Measurements from ENCODE around the gene SEC14L5.

Gene SEC14L5

DNA sequence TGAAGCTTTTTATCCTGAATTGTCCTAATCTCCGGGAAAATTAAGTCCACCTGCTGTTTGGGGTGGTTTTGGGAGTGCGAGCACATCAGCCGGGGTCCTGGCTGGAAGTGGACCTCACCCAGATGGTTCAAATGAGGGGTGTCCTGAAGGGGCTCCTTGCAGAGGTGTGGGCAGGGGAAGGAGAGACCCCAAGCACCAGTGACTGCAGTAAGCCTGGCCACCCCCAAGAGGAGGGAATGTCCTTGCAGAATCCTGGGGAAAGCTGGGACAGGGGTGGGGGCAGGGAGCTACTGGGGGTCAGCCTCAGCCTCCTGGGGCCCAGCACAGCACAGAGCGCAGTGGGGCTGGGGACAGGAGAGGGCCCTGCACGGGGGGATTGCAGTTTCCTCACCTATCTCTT lies 46.2 kb downstream of the SEC14L5 start:
- DNase-seq: no peak
- in situ Hi-C loops (cut with MboI; ENCODE audit: low pct_unique_long_range_greater_than_20kb, low sequenced_read_pairs): no loop called here

DNA sequence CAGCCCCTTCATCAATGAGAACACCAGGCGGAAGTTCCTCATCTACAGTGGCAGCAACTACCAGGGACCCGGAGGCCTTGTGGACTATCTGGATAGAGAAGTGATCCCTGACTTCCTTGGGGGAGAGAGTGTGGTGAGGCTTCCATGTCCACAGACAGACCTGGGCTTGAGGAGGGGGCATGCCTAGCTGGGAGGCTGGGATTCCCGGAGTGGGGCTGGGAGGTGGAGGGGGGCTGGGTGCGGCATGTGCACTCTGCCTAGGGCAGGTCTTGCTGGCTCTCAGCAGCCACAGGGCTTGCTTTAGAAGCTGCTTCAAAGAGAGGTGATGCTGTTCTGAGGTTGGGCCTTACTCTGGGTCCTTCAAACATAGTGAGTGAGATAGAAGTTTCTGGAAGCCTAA lies 47.8 kb downstream of the SEC14L5 start:
- in situ Hi-C loops (cut with MboI; ENCODE audit: low pct_unique_long_range_greater_than_20kb, low sequenced_read_pairs): no loop called here
- no peak for DNase-seq

GRCh38 chr16:5006348-5007193 lies 48.4 kb downstream of the SEC14L5 start:
- DNase-seq: no peak
- in situ Hi-C loops (cut with MboI; ENCODE audit: low pct_unique_long_range_greater_than_20kb, low sequenced_read_pairs): no loop called here

GRCh38 chr16:5007256-5007655 lies 49.1 kb downstream of the SEC14L5 start:
- DNase-seq: no peak
- in situ Hi-C loops (cut with MboI; ENCODE audit: low pct_unique_long_range_greater_than_20kb, low sequenced_read_pairs): no loop called here

DNA sequence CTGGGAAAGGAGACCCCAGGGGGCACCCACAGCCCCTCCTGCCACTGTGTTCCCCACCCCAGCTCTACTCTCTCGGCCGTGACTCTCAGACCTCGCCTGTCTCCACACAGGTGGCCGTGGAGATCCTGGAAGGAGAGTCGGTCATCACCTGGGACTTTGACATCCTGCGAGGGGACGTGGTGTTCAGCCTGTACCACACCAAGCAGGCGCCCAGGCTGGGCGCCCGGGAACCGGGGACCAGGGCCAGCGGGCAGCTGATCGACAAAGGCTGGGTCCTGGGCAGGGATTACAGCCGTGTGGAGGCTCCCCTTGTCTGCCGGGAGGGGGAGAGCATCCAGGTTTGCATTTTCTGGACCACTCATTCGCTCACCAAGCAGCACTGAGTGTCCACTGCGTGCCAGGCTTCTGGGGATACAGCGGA lies 50.2 kb downstream of the SEC14L5 start:
- DNase-seq: no peak
- in situ Hi-C loops (cut with MboI; ENCODE audit: low pct_unique_long_range_greater_than_20kb, low sequenced_read_pairs): no loop called here

DNA sequence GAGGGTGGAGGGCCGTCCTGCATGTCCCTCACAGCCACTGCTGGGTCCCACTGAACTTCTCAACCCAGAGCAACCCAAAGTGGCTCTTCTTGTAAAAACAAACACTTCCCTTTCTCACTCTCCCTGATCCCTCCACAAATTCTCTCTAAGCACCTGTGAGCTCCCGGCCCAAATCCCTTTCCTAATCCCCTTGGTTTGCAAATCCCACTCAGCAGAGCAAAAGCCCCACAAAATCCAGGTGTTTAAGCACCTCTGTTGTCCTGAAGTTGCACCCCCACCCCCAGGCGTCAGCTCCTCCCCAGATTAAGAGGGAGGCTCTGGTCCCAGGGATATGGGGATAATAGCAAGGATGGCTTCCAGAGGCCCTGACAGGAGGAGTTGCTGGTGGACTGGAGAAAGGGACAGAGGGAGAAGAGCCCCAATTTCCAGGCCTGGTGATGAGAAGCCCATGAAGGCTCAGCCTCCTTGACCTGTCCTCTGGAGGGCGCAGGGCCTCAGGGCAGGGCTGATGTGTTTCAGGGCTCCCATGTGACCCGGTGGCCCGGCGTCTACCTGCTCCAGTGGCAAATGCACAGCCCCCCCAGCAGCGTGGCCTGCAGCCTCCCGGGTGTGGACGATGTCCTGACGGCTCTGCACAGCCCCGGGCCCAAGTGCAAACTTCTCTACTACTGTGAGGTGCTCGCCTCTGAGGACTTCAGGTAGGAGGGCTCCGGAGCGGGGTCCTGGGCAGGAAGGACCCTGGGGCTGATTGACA lies 52.6 kb downstream of the SEC14L5 start:
- DNase-seq: no peak
- in situ Hi-C loops (cut with MboI; ENCODE audit: low pct_unique_long_range_greater_than_20kb, low sequenced_read_pairs): no loop called here

DNA sequence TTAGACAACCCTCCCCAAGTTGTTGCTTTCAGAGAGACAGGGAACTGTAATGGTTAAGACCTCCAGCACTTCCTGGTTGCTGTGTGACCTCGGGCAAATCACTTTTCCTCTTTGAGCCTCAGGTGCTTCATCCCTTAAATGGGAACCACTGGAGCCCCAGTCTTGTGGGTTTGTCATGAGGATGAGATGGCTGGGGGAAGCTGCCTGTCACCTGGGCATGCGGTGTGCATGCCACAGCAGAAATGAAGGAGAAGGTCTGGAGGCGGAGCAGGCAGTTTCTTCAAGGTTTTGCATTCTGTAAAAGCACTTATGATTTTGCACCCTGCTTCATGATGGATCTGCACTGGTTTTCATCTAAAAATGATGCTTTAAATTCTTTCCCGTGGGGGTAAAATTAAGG lies 53.5 kb downstream of the SEC14L5 start:
- DNase-seq: no peak
- in situ Hi-C loops (cut with MboI; ENCODE audit: low pct_unique_long_range_greater_than_20kb, low sequenced_read_pairs): no loop called here

- in situ Hi-C loops (cut with MboI; ENCODE audit: low pct_unique_long_range_greater_than_20kb, low sequenced_read_pairs): no loop called here
- no peak for DNase-seq
Observed at GRCh38 chr16:5012887-5013286, 54.8 kb downstream of the SEC14L5 start.

DNA sequence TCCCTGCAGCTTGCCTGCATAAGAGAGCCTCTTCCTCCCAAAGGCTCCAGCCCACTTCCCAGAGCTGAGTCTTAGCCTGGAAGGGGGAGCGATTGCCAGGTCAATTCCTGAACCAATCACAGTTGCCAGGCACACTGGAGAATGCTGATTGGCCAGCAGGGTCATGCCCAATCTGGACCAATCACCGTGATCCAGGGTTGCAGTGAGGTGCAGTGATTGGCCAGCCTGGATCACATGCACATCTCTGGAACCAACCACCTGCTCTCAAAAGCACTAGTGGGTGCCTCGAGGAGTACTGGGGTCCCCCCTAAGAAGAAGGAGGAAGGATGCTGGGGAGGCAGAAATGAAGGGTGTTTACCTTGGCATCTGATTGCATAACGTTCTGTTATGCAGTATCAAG lies 57.2 kb downstream of the SEC14L5 start:
- DNase-seq: no peak
- in situ Hi-C loops (cut with MboI; ENCODE audit: low pct_unique_long_range_greater_than_20kb, low sequenced_read_pairs): no loop called here

- in situ Hi-C loops (cut with MboI; ENCODE audit: low pct_unique_long_range_greater_than_20kb, low sequenced_read_pairs): no loop called here
- no peak for DNase-seq
Observed at GRCh38 chr16:5015887-5016286, 57.8 kb downstream of the SEC14L5 start.

GRCh38 chr16:5016967-5017677 lies 59.0 kb downstream of the SEC14L5 start:
- in situ Hi-C loops (cut with MboI; ENCODE audit: low pct_unique_long_range_greater_than_20kb, low sequenced_read_pairs): no loop called here
- no peak for DNase-seq

GRCh38 chr16:5017678-5017969 lies 59.5 kb downstream of the SEC14L5 start:
- DNase-seq: no peak
- in situ Hi-C loops (cut with MboI; ENCODE audit: low pct_unique_long_range_greater_than_20kb, low sequenced_read_pairs): no loop called here

DNA sequence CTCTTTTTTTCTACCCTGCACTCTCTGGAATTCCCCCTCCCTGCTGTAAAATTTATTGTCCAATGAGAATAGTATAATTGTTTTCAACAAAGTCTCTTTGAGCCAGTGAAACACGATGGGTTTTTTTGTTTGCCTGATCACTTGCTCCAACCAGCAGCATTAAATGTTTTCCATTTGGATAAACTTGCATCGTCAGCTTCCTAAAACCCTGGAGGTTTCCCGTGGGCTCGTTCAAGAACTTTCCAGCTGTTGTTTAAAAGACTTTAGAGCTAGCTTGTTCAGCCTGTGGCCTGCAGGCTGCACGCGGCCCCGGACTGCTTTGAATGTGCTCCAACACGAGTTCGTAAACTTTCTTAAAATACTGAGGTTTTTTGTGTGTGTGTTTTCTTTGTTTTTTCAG lies 60.7 kb downstream of the SEC14L5 start:
- DNase-seq: no peak
- in situ Hi-C loops (cut with MboI; ENCODE audit: low pct_unique_long_range_greater_than_20kb, low sequenced_read_pairs): no loop called here

GRCh38 chr16:5019775-5020174 lies 61.6 kb downstream of the SEC14L5 start:
- in situ Hi-C loops (cut with MboI; ENCODE audit: low pct_unique_long_range_greater_than_20kb, low sequenced_read_pairs): no loop called here

GRCh38 chr16:5020551-5020950 lies 62.4 kb downstream of the SEC14L5 start:
- in situ Hi-C loops (cut with MboI; ENCODE audit: low pct_unique_long_range_greater_than_20kb, low sequenced_read_pairs): no loop called here
- no peak for DNase-seq

More at GRCh38 chr16:5019775-5020174, 61.6 kb downstream of the SEC14L5 start:
- no peak for DNase-seq

DNA sequence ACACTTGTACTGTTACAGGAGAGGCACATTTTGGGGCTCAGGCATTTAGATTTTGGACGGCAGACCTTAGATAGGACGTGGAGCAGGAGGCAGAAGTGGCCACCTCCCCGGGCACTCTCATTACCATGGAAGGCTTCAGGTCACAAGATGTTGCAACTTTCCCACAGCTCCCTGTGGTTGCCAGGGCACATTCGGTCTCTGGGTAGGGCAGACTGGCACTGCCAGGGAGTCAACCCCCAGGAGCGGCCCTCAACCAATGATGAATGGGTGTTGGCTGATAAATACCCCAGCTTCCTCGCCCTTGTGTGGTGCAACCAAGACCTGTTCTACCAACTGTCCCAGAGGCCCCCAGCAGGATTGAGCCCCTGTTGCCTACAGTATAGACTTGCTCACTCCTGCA lies 64.4 kb downstream of the SEC14L5 start:
- no peak for DNase-seq
- in situ Hi-C loops (cut with MboI; ENCODE audit: low pct_unique_long_range_greater_than_20kb, low sequenced_read_pairs): no loop called here

DNA sequence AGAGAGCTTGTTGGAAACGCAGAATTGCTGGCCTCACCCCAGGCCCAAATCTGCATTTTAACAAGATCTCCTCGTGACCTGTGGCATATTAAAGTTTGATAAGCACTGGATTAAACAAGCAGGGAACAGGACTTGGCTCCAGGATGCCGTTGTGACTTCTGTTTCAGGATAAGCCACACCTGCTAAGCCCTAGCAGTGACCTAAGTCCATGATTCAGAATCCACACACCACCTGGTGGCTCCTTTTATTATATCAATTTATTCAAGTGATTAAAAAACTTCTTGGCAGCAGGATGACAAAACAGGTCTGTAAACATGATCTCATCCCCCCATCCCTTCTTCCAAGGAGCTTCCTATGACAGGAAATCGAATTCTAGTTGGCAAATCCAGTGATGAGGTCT lies 66.5 kb downstream of the SEC14L5 start:
- DNase-seq: peak; percentile 38
- in situ Hi-C loops (cut with MboI; ENCODE audit: low pct_unique_long_range_greater_than_20kb, low sequenced_read_pairs): no loop called here

- in situ Hi-C loops (cut with MboI; ENCODE audit: low pct_unique_long_range_greater_than_20kb, low sequenced_read_pairs): no loop called here
- DNase-seq: peak; percentile 32
Observed at GRCh38 chr16:5025171-5025632, 67.1 kb downstream of the SEC14L5 start.

DNA sequence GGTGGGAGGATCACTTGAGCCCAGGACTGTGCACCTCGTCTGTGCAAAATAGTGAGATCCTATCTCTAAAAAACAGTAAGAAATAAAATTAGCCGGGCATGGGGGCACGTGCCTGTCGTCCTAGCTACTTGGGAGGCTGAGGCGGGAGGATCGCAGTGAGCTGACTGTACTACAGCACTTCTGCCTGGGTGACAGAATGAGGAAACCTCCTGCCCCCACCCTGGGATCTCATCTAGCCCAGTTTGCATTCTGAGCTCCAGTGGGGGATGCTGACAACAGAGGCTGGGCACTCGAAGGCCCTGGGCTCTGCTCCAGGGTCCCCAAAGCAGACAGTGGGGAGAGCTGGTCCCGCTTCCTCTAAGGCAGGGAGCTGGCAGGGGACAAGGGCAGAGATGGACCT lies 68.5 kb downstream of the SEC14L5 start:
- in situ Hi-C loops (cut with MboI; ENCODE audit: low pct_unique_long_range_greater_than_20kb, low sequenced_read_pairs): no loop called here
- no peak for DNase-seq

DNA sequence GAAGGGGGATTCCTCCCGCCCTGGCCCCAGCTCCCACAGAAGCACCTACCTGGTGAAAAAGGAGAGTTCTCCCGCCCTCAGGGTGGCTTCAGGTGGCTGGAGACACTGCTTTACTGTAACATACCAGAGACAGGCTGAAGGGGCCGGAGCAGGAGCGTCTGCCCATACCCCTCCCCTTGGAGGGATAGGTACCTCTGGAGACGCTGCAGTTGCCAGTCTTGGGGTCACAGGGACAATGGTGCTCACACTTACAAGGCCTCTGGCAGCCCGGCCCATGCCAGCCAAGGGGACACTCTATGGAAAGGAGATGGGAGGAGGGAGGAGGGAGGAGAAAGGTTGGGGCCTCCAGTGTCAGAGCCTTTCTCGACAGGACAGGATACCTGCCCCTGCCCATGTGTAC lies 69.0 kb downstream of the SEC14L5 start:
- in situ Hi-C loops (cut with MboI; ENCODE audit: low pct_unique_long_range_greater_than_20kb, low sequenced_read_pairs): no loop called here
- no peak for DNase-seq

Measured in KBM-7 (cell line).